Neural progenitor cell (in vitro differentiated cells): ENCODE data around the gene PVR. TPM values are rescaled to one million over a fixed set of nuclear protein-coding genes. Genes with fewer than 3 reads are reported as not detected.

Experiments
- DNase-seq: peaks from one replicate; pipeline ENCODE4 v3.0.0-alpha.2; 2016; ENCODE audit warnings: low spot score
- H2AFZ ChIP-seq: fragments of 200-600 bp; sonication (generic); replicated peaks from 2 replicates; pipeline ENCODE4 v1.6.1; 2016; ENCODE audit warnings: antibody characterized with exemption
- H3F3A ChIP-seq: fragments of 200-600 bp; sonication (generic); 2 replicates; pipeline ENCODE4 v1.6.1; 2016; ENCODE audit warnings: antibody characterized with exemption, low read depth
- H3K27ac ChIP-seq: fragments of 200-600 bp; sonication (generic); 2 replicates; pipeline ENCODE4 v1.5.1; 2016; ENCODE audit warnings: mild to moderate bottlenecking
- H3K27me3 ChIP-seq: fragments of 200-600 bp; sonication (generic); 2 replicates; pipeline ENCODE4 v1.6.1; 2016; ENCODE audit warnings: mild to moderate bottlenecking, moderate library complexity
- H3K36me3 ChIP-seq: fragments of 200-600 bp; sonication (generic); 2 replicates; pipeline ENCODE4 v1.5.1; 2016
- H3K4me1 ChIP-seq: fragments of 200-600 bp; sonication (generic); 2 replicates; pipeline ENCODE4 v1.6.1; 2016; ENCODE audit warnings: mixed run types
- H3K4me2 ChIP-seq: fragments of 200-600 bp; sonication (generic); 2 replicates; pipeline ENCODE4 v1.6.1; 2016
- H3K4me3 ChIP-seq: fragments of 200-600 bp; sonication (generic); 2 replicates; pipeline ENCODE4 v1.5.1; 2016
- H3K79me2 ChIP-seq: fragments of 200-600 bp; sonication (generic); 2 replicates; pipeline ENCODE4 v1.6.1; 2016; ENCODE audit warnings: low read depth
- H3K9ac ChIP-seq: fragments of 200-600 bp; sonication (generic); 2 replicates; pipeline ENCODE4 v1.6.1; 2016
- H3K9me3 ChIP-seq: fragments of 200-600 bp; sonication (generic); 2 replicates; pipeline ENCODE4 v1.5.1; 2016; ENCODE audit warnings: low read depth
- H4K20me1 ChIP-seq: fragments of 200-600 bp; sonication (generic); 2 replicates; pipeline ENCODE4 v1.6.1; 2016; ENCODE audit warnings: low read depth
- H3K27ac Mint-ChIP-seq: 3 replicates; pipeline ENCODE4 v1.8.0; 2021; ENCODE audit warnings: mixed read lengths
- H3K27me3 Mint-ChIP-seq: 2 replicates; pipeline ENCODE4 v1.8.0; 2022; ENCODE audit warnings: low read depth, mild to moderate bottlenecking, inconsistent platforms, moderate library complexity, mixed read lengths; ENCODE audit not compliant: insufficient read depth
- H3K36me3 Mint-ChIP-seq: 3 replicates; pipeline ENCODE4 v1.8.0; 2021; ENCODE audit warnings: mixed read lengths
- H3K4me1 Mint-ChIP-seq: 3 replicates; pipeline ENCODE4 v1.8.0; 2021; ENCODE audit warnings: mixed read lengths
- H3K4me3 Mint-ChIP-seq: 3 replicates; pipeline ENCODE4 v1.8.0; 2021; ENCODE audit warnings: mild to moderate bottlenecking, moderate library complexity, mixed read lengths
- H3K9me3 Mint-ChIP-seq: 3 replicates; pipeline ENCODE4 v1.8.0; 2020; ENCODE audit warnings: mixed read lengths
- CTCF ChIP-seq: fragments of 200-600 bp; sonication (generic); IDR thresholded peaks from 2 replicates; pipeline ENCODE4 v1.5.1; 2017; ENCODE audit warnings: antibody characterized with exemption, mild to moderate bottlenecking
- EZH2 ChIP-seq: fragments of 200-600 bp; sonication (generic); IDR thresholded peaks from 2 replicates; pipeline ENCODE4 v1.6.1; 2017; ENCODE audit warnings: antibody characterized with exemption, mild to moderate bottlenecking, moderate library complexity
- EZH2phosphoT487 ChIP-seq: fragments of 200-600 bp; sonication (generic); IDR thresholded peaks from 2 replicates; pipeline ENCODE4 v1.6.1; 2017; ENCODE audit warnings: antibody characterized with exemption
- total RNA-seq: library from RNA; depleted of rRNA; stranded (reverse); fragments of >200 nt; gene quantifications from 2 replicates; pipeline ENCODE4 v1.2.3, GENCODE V29; 2015; ENCODE audit warnings: low replicate concordance

Gene PVR
- total RNA-seq, 1 donor from 2014 or later = 4.4 TPM

- H3K9me3 ChIP-seq = no peaks in the 10 kb centered on the region
- Mint-ChIP-seq H3K36me3 (no peaks in the 10 kb centered on the region), H3K27me3 (peaks cover 2% of the 10 kb centered on the region), H3K27ac (no peak overlapping the region), H3K4me3 (no peak overlapping the region), H3K4me1 (no peaks in the 10 kb centered on the region), H3K9me3 (peaks cover 9% of the 10 kb centered on the region)
- no peak overlapping the region for H3K9ac ChIP-seq
- H3F3A ChIP-seq = no peaks in the 10 kb centered on the region
- no peak overlapping the region for H3K4me2 ChIP-seq
- H3K79me2 ChIP-seq = no peaks in the 10 kb centered on the region
- H4K20me1 ChIP-seq = no peaks in the 10 kb centered on the region
- no peaks in the 10 kb centered on the region for H3K36me3 ChIP-seq
- H3K27ac ChIP-seq = no peak overlapping the region
- no peaks in the 10 kb centered on the region for H3K27me3 ChIP-seq
- no peak overlapping the region for H2AFZ ChIP-seq
- DNase-seq = no peak
- no peaks in the 10 kb centered on the region for H3K4me1 ChIP-seq
- TF ChIP-seq EZH2phosphoT487 (no peak), EZH2 (no peak), CTCF (no peak)
- no peak overlapping the region for H3K4me3 ChIP-seq
Observed at GRCh38 chr19:44603201-44603945, 40.3 kb upstream of the PVR start.

GRCh38 chr19:44604241-44604640 is 39.5 kb upstream of the PVR start:
- Histone ChIP-seq H3K9me3 (no peaks in the 10 kb centered on the region), H3K27me3 (no peaks in the 10 kb centered on the region), H3K36me3 (no peaks in the 10 kb centered on the region), H3F3A (no peaks in the 10 kb centered on the region), H2AFZ (no peak overlapping the region), H3K27ac (no peak overlapping the region), H3K9ac (no peak overlapping the region), H3K79me2 (no peaks in the 10 kb centered on the region), H3K4me3 (no peak overlapping the region), H4K20me1 (no peaks in the 10 kb centered on the region), H3K4me2 (no peak overlapping the region), H3K4me1 (no peaks in the 10 kb centered on the region)
- H3K36me3 Mint-ChIP-seq = no peaks in the 10 kb centered on the region
- peaks cover 6% of the 10 kb centered on the region for H3K9me3 Mint-ChIP-seq
- no peaks in the 10 kb centered on the region for H3K4me1 Mint-ChIP-seq
- no peak for TF ChIP-seq EZH2phosphoT487
- TF ChIP-seq CTCF = no peak
- no peak for TF ChIP-seq EZH2
- H3K4me3 Mint-ChIP-seq = no peak overlapping the region
- H3K27me3 Mint-ChIP-seq = peaks cover 2% of the 10 kb centered on the region
- no peak for DNase-seq
- no peak overlapping the region for H3K27ac Mint-ChIP-seq

- Histone ChIP-seq H3K9me3 (no peaks in the 10 kb centered on the region), H3K36me3 (no peaks in the 10 kb centered on the region), H3K79me2 (no peaks in the 10 kb centered on the region), H3K27ac (no peak overlapping the region), H2AFZ (no peak overlapping the region), H4K20me1 (no peaks in the 10 kb centered on the region), H3K9ac (no peak overlapping the region), H3K4me2 (no peak overlapping the region), H3K4me1 (no peaks in the 10 kb centered on the region), H3F3A (no peaks in the 10 kb centered on the region), H3K27me3 (no peaks in the 10 kb centered on the region), H3K4me3 (no peak overlapping the region)
- Mint-ChIP-seq H3K4me1 (no peaks in the 10 kb centered on the region), H3K9me3 (peaks cover 2% of the 10 kb centered on the region), H3K4me3 (no peak overlapping the region), H3K36me3 (no peaks in the 10 kb centered on the region), H3K27me3 (peaks cover 2% of the 10 kb centered on the region), H3K27ac (no peak overlapping the region)
- TF ChIP-seq EZH2 (no peak), EZH2phosphoT487 (no peak), CTCF (no peak)
- DNase-seq = no peak
Observed at GRCh38 chr19:44605547-44605946, 38.2 kb upstream of the PVR start.
